Measurements from ENCODE around the gene PIH1D1. TPM values are rescaled to one million over a fixed set of nuclear protein-coding genes. Genes with fewer than 3 reads are reported as not detected.

The PIH1D1 gene
- total and polyA plus RNA-seq, 3 experiments from 2014 or later = 81.8 to 138 (median 132) TPM

- H3K9me3 ChIP-seq (ENCODE audit: low read length) = no peaks in the 10 kb centered on the region
- Mint-ChIP-seq H3K36me3 (no peaks in the 10 kb centered on the region), H3K4me3 (peak overlapping the region; percentile 10 to 61 (median 46)), H3K4me1 (peaks cover 37 to 57% (median 45%) of the 10 kb centered on the region in 3 donors), H3K27me3 (peaks cover 71 to 82% of the 10 kb centered on the region in 2 donors), H3K9me3 (no peaks in the 10 kb centered on the region), H3K27ac (peak overlapping the region in 6 of 8 donors; percentile 7 to 85 (median 30))
- no peaks in the 10 kb centered on the region for H3K36me3 ChIP-seq (ENCODE audit: insufficient read depth, low read length)
- peak in 2 of 5 donors; percentile 17 to 32 for DNase-seq
- H3K27ac ChIP-seq (ENCODE audit: low read depth, low read length) = no peak overlapping the region
- no peak overlapping the region for H3K4me3 ChIP-seq (ENCODE audit: low read length)
- POLR2A ChIA-PET = no interaction called here
- CTCF ChIA-PET = interaction anchor here (0.9 to 2.3 kb wide), 2 partner anchors 29 to 49 kb away, joined by 3 to 5 read pairs; no protein-coding TSS in a partner anchor
- peaks cover 59% of the 10 kb centered on the region for H3K27me3 ChIP-seq (ENCODE audit: insufficient read depth, low read length, poor library complexity, severe bottlenecking)
- peaks cover 40% of the 10 kb centered on the region for H3K4me1 ChIP-seq (ENCODE audit: insufficient read depth, low read length)
These were observed 30.4 kb downstream of the PIH1D1 start for GRCh38 chr19:49421039-49421877.

GRCh38 chr19:49420227-49420626, 31.4 kb downstream of the PIH1D1 start:
- H3K4me3 Mint-ChIP-seq = peak overlapping the region in 1 of 7 donors; percentile 78
- POLR2A ChIA-PET = no interaction called here
- Histone ChIP-seq H3K4me1 (ENCODE audit: insufficient read depth, low read length) (peaks cover 34% of the 10 kb centered on the region), H3K27ac (ENCODE audit: low read depth, low read length) (no peak overlapping the region), H3K9me3 (ENCODE audit: low read length) (no peaks in the 10 kb centered on the region), H3K27me3 (ENCODE audit: insufficient read depth, low read length, poor library complexity, severe bottlenecking) (peaks cover 48% of the 10 kb centered on the region), H3K4me3 (ENCODE audit: low read length) (no peak overlapping the region), H3K36me3 (ENCODE audit: insufficient read depth, low read length) (no peaks in the 10 kb centered on the region)
- no peaks in the 10 kb centered on the region for H3K36me3 Mint-ChIP-seq
- no peaks in the 10 kb centered on the region for H3K9me3 Mint-ChIP-seq
- H3K27me3 Mint-ChIP-seq = peaks cover 63 to 72% of the 10 kb centered on the region in 2 donors
- peaks cover 29 to 47% (median 38%) of the 10 kb centered on the region in 3 donors for H3K4me1 Mint-ChIP-seq
- no peak for DNase-seq
- CTCF ChIA-PET = interaction anchor here (0.9 to 2.3 kb wide), 2 partner anchors 9 to 28 kb away, joined by 3 to 5 read pairs; no protein-coding TSS in a partner anchor
- peak overlapping the region in 1 of 8 donors; percentile 4 for H3K27ac Mint-ChIP-seq

- Histone ChIP-seq H3K4me3 (ENCODE audit: low read length) (no peak overlapping the region), H3K36me3 (ENCODE audit: insufficient read depth, low read length) (no peaks in the 10 kb centered on the region), H3K4me1 (ENCODE audit: insufficient read depth, low read length) (peaks cover 33% of the 10 kb centered on the region), H3K9me3 (ENCODE audit: low read length) (no peaks in the 10 kb centered on the region), H3K27me3 (ENCODE audit: insufficient read depth, low read length, poor library complexity, severe bottlenecking) (peaks cover 38% of the 10 kb centered on the region), H3K27ac (ENCODE audit: low read depth, low read length) (no peak overlapping the region)
- peaks cover 55 to 64% of the 10 kb centered on the region in 2 donors for H3K27me3 Mint-ChIP-seq
- no peak for DNase-seq
- H3K27ac Mint-ChIP-seq = no peak overlapping the region
- H3K36me3 Mint-ChIP-seq = no peaks in the 10 kb centered on the region
- CTCF ChIA-PET = interaction anchor here (0.9 to 1.3 kb wide), 2 partner anchors 8 to 194 kb away, joined by 3 read pairs; no protein-coding TSS in a partner anchor
- peaks cover 23 to 36% (median 36%) of the 10 kb centered on the region in 3 donors for H3K4me1 Mint-ChIP-seq
- H3K9me3 Mint-ChIP-seq = no peaks in the 10 kb centered on the region
- H3K4me3 Mint-ChIP-seq = no peak overlapping the region
- POLR2A ChIA-PET = no interaction called here
These were observed 32.4 kb downstream of the PIH1D1 start for GRCh38 chr19:49419173-49419572.

- Histone ChIP-seq H3K27me3 (ENCODE audit: insufficient read depth, low read length, poor library complexity, severe bottlenecking) (peaks cover 35% of the 10 kb centered on the region), H3K9me3 (ENCODE audit: low read length) (no peaks in the 10 kb centered on the region), H3K36me3 (ENCODE audit: insufficient read depth, low read length) (no peaks in the 10 kb centered on the region), H3K4me3 (ENCODE audit: low read length) (no peak overlapping the region), H3K27ac (ENCODE audit: low read depth, low read length) (no peak overlapping the region), H3K4me1 (ENCODE audit: insufficient read depth, low read length) (peaks cover 27% of the 10 kb centered on the region)
- Mint-ChIP-seq H3K36me3 (no peaks in the 10 kb centered on the region), H3K4me1 (peaks cover 17 to 29% (median 29%) of the 10 kb centered on the region in 3 donors), H3K27me3 (peaks cover 52 to 58% of the 10 kb centered on the region in 2 donors), H3K4me3 (no peak overlapping the region), H3K27ac (no peak overlapping the region), H3K9me3 (no peaks in the 10 kb centered on the region)
- ChIA-PET CTCF (interaction anchor here (1.3 kb wide), 1 partner anchor 193 kb away, joined by 3 read pairs; no protein-coding TSS in a partner anchor), POLR2A (no interaction called here)
- no peak for DNase-seq
These were observed 33.1 kb downstream of the PIH1D1 start for GRCh38 chr19:49418511-49418910.

- Mint-ChIP-seq H3K4me3 (no peak overlapping the region), H3K36me3 (no peaks in the 10 kb centered on the region), H3K27me3 (peaks cover 43 to 48% of the 10 kb centered on the region in 2 donors), H3K4me1 (peaks cover 10 to 23% (median 20%) of the 10 kb centered on the region in 3 donors), H3K27ac (no peak overlapping the region), H3K9me3 (no peaks in the 10 kb centered on the region)
- no peak for DNase-seq
- H3K4me1 ChIP-seq (ENCODE audit: insufficient read depth, low read length) = peaks cover 14% of the 10 kb centered on the region
- no peak overlapping the region for H3K27ac ChIP-seq (ENCODE audit: low read depth, low read length)
- CTCF ChIA-PET = interaction anchor here (1.3 kb wide), 1 partner anchor 10 kb away, joined by 3 read pairs; no protein-coding TSS in a partner anchor
- no peak overlapping the region for H3K4me3 ChIP-seq (ENCODE audit: low read length)
- no peaks in the 10 kb centered on the region for H3K36me3 ChIP-seq (ENCODE audit: insufficient read depth, low read length)
- H3K9me3 ChIP-seq (ENCODE audit: low read length) = no peaks in the 10 kb centered on the region
- peaks cover 20% of the 10 kb centered on the region for H3K27me3 ChIP-seq (ENCODE audit: insufficient read depth, low read length, poor library complexity, severe bottlenecking)
- POLR2A ChIA-PET = interaction anchor here (0.6 kb wide), 1 partner anchor 35 kb away, joined by 5 read pairs; the partner anchor contains the start of gene PIH1D1
These were observed 34.5 kb downstream of the PIH1D1 start for GRCh38 chr19:49417088-49417487.

GRCh38 chr19:49415810-49416200, 35.8 kb downstream of the PIH1D1 start:
- H3K4me1 ChIP-seq (ENCODE audit: insufficient read depth, low read length) = peaks cover 13% of the 10 kb centered on the region
- no peaks in the 10 kb centered on the region for H3K36me3 Mint-ChIP-seq
- POLR2A ChIA-PET = no interaction called here
- no peak overlapping the region for H3K27ac ChIP-seq (ENCODE audit: low read depth, low read length)
- DNase-seq = no peak
- H3K27me3 ChIP-seq (ENCODE audit: insufficient read depth, low read length, poor library complexity, severe bottlenecking) = peaks cover 9% of the 10 kb centered on the region
- H3K36me3 ChIP-seq (ENCODE audit: insufficient read depth, low read length) = no peaks in the 10 kb centered on the region
- H3K27ac Mint-ChIP-seq = no peak overlapping the region
- CTCF ChIA-PET = no interaction called here
- peaks cover 12 to 23% (median 20%) of the 10 kb centered on the region in 3 donors for H3K4me1 Mint-ChIP-seq
- H3K4me3 ChIP-seq (ENCODE audit: low read length) = no peak overlapping the region
- no peaks in the 10 kb centered on the region for H3K9me3 Mint-ChIP-seq
- H3K27me3 Mint-ChIP-seq = peaks cover 31 to 35% of the 10 kb centered on the region in 2 donors
- no peak overlapping the region for H3K4me3 Mint-ChIP-seq
- no peaks in the 10 kb centered on the region for H3K9me3 ChIP-seq (ENCODE audit: low read length)

GRCh38 chr19:49415102-49415809, 36.4 kb downstream of the PIH1D1 start:
- no peaks in the 10 kb centered on the region for H3K9me3 Mint-ChIP-seq
- H3K36me3 Mint-ChIP-seq = no peaks in the 10 kb centered on the region
- Histone ChIP-seq H3K4me3 (ENCODE audit: low read length) (no peak overlapping the region), H3K9me3 (ENCODE audit: low read length) (no peaks in the 10 kb centered on the region), H3K27me3 (ENCODE audit: insufficient read depth, low read length, poor library complexity, severe bottlenecking) (peaks cover 4% of the 10 kb centered on the region), H3K27ac (ENCODE audit: low read depth, low read length) (no peak overlapping the region), H3K4me1 (ENCODE audit: insufficient read depth, low read length) (peaks cover 13% of the 10 kb centered on the region), H3K36me3 (ENCODE audit: insufficient read depth, low read length) (no peaks in the 10 kb centered on the region)
- ChIA-PET CTCF (no interaction called here), POLR2A (no interaction called here)
- H3K4me3 Mint-ChIP-seq = no peak overlapping the region
- H3K27ac Mint-ChIP-seq = no peak overlapping the region
- peaks cover 26 to 29% of the 10 kb centered on the region in 2 donors for H3K27me3 Mint-ChIP-seq
- DNase-seq = no peak
- H3K4me1 Mint-ChIP-seq = peaks cover 12 to 19% (median 17%) of the 10 kb centered on the region in 3 donors

Measured in CD8-positive, alpha-beta memory T cell (primary cell).